HG02588 (cell line): ENCODE data around the gene MTOR.

Source experiments
- ATAC-seq: cut with Tn5 transposase; IDR thresholded peaks from one replicate; pipeline ENCODE4 v1.9.1; 2021; ENCODE audit warnings: mild to moderate bottlenecking, moderate library complexity; ENCODE audit not compliant: unreplicated experiment

The MTOR gene

GRCh38 chr1:11227106-11228077, 35.0 kb downstream of the MTOR start:
- ATAC-seq: no peak

- ATAC-seq: no peak
Observed at GRCh38 chr1:11216074-11216473, 46.3 kb downstream of the MTOR start.

- no peak for ATAC-seq
Observed at GRCh38 chr1:11215381-11216005, 46.9 kb downstream of the MTOR start.

- ATAC-seq: no peak
Observed at GRCh38 chr1:11214698-11215380, 47.5 kb downstream of the MTOR start.

- ATAC-seq: no peak
Observed at GRCh38 chr1:11211925-11212587, 50.3 kb downstream of the MTOR start.

GRCh38 chr1:11211461-11211860, 50.9 kb downstream of the MTOR start:
- no peak for ATAC-seq

GRCh38 chr1:11207898-11208611, 54.3 kb downstream of the MTOR start:
- ATAC-seq: no peak

- ATAC-seq: no peak
Observed at GRCh38 chr1:11204396-11205190, 57.8 kb downstream of the MTOR start.

GRCh38 chr1:11198851-11199594, 63.3 kb downstream of the MTOR start:
- no peak for ATAC-seq

- no peak for ATAC-seq
Observed at GRCh38 chr1:11198257-11198656, 64.1 kb downstream of the MTOR start.

- ATAC-seq: no peak
Observed at GRCh38 chr1:11197359-11197758, 65.0 kb downstream of the MTOR start.

GRCh38 chr1:11196945-11197344, 65.4 kb downstream of the MTOR start:
- no peak for ATAC-seq

GRCh38 chr1:11194407-11195176, 67.8 kb downstream of the MTOR start:
- no peak for ATAC-seq

GRCh38 chr1:11193376-11193775, 69.0 kb downstream of the MTOR start:
- ATAC-seq: no peak

GRCh38 chr1:11188858-11189451, 73.4 kb downstream of the MTOR start, which contains the start of gene ANGPTL7:
ANGPTL7 (plus strand) TSS chr1:11189355; CDS start chr1:11189580, 225 bp downstream.
- ATAC-seq: no peak

GRCh38 chr1:11188381-11188780, 74.0 kb downstream of the MTOR start:
- ATAC-seq: no peak

- ATAC-seq: no peak
Observed at GRCh38 chr1:11187931-11188330, 74.4 kb downstream of the MTOR start.

GRCh38 chr1:11187494-11187893, 74.9 kb downstream of the MTOR start:
- no peak for ATAC-seq
